ENCODE measurements around the gene CLEC4E.

GRCh38 chr12:8501720-8502119 lies 39.0 kb downstream of the CLEC4E start:
- TF ChIP-seq POLR2AphosphoS5 (IDR thresholded peaks at IDR 0.05) (no peak), CTCF (IDR thresholded peaks at IDR 0.05) (no peak)

Data from stomach (tissue), 4 donors.